Uterine smooth muscle cell (primary cell): ENCODE data around the gene TDP2. TPM values are rescaled to one million over a fixed set of nuclear protein-coding genes. Genes with fewer than 3 reads are reported as not detected.

Source experiments
- total RNA-seq: library from RNA; depleted of rRNA; stranded (reverse); fragments of >200 nt; gene quantifications from 2 replicates; pipeline ENCODE4 v1.2.3, GENCODE V29; 2014

TDP2 gene, protein sequence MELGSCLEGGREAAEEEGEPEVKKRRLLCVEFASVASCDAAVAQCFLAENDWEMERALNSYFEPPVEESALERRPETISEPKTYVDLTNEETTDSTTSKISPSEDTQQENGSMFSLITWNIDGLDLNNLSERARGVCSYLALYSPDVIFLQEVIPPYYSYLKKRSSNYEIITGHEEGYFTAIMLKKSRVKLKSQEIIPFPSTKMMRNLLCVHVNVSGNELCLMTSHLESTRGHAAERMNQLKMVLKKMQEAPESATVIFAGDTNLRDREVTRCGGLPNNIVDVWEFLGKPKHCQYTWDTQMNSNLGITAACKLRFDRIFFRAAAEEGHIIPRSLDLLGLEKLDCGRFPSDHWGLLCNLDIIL
- total RNA-seq: 27.6 and 27.7 TPM in 2 replicates

DNA sequence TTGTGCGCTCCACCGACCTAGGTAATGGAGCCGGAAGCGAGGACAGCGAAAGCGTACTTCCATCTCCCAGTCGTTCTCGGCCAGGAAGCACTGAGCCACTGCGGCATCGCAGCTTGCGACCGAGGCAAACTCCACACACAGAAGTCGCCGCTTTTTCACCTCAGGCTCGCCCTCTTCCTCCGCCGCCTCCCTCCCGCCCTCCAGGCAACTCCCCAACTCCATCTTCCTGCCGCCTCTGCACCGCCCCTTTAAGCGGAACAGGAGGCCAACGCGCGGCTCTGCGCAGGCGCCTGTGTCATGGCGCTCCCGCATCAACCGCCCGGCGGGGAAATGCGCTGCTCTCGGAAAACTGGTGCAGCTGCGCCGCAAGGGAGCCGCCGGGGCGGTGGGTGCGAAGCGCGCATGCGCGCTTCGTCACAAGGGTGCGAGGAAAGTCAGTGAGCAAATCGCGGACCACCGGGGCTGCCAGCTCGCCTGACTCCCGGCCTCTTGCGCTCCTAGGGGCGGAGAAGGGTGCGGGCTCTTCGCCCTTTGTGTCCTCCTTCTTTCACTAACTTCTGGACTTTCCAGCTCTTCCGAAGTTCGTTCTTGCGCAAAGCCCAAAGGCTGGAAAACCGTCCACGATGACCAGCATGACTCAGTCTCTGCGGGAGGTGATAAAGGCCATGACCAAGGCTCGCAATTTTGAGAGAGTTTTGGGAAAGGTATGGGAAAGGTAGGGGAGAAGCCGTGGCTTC is at the start of gene TDP2, which contains the start of gene ACOT13:
TDP2 (minus strand) TSS at position 259 of the 737 bp plus-strand sequence; CDS start at position 222, 37 bp downstream.
ACOT13 (plus strand) TSS at position 437 of the 737 bp plus-strand sequence; CDS start at position 624, 187 bp downstream.

Other genes with a start within 250 kb of the TDP2 start
- gene GPLD1, start 177.3 kb downstream of the TDP2 start, total RNA-seq: 0.33 and 0.87 TPM in 2 replicates
- gene ALDH5A1, start 171.9 kb downstream of the TDP2 start, total RNA-seq: 1.3 and 2.1 TPM in 2 replicates
- gene KIAA0319, start 20.7 kb downstream of the TDP2 start, total RNA-seq: 0.12 and 0.22 TPM in 2 replicates
- gene ACOT13, start 178 bp upstream of the TDP2 start, total RNA-seq: 7.6 and 8.4 TPM in 2 replicates
- 132 and 141 TPM in 2 replicates for gene C6orf62, start 52.3 kb upstream of the TDP2 start, total RNA-seq
- gene GMNN, start 108.0 kb upstream of the TDP2 start, total RNA-seq: 18.1 and 49.4 TPM in 2 replicates
- not detected in 2 replicates for gene ARMH2, start 132.0 kb upstream of the TDP2 start, total RNA-seq